Natural killer cell (primary cell): ENCODE measurements around the gene REEP1. TPM values are rescaled to one million over a fixed set of nuclear protein-coding genes. Genes with fewer than 3 reads are reported as not detected.

Source experiments
- ATAC-seq, 3 donors: fragments of 150-1000 bp in 2 of 3; fragments of 200-7000 bp in 1 of 3; cut with Tn5 transposase; 1 replicate in 1 of 3; 2 replicates in 2 of 3; pipeline ENCODE4 v1.10.0; 2021; ENCODE audit warnings: mild to moderate bottlenecking in 2 of 3, moderate library complexity in 2 of 3
- DNase-seq, 2 donors: peaks; one replicate each; pipeline versions ENCODE4 v3.0.0 to v3.0.0-alpha.2; 2013 to 2021; ENCODE audit warnings: mixed read lengths in 1 of 2
- H3K27ac ChIP-seq: one replicate; pipeline ENCODE4 v1.5.1; 2013; ENCODE audit warnings: mild to moderate bottlenecking, low read length
- H3K27me3 ChIP-seq: one replicate; pipeline ENCODE4 v1.6.1; 2013; ENCODE audit warnings: low read length; ENCODE audit not compliant: control insufficient read depth, insufficient read depth
- H3K36me3 ChIP-seq: one replicate; pipeline ENCODE4 v1.6.1; 2013; ENCODE audit warnings: low read length; ENCODE audit not compliant: control insufficient read depth, insufficient read depth
- H3K4me1 ChIP-seq: one replicate; pipeline ENCODE4 v1.6.1; 2013; ENCODE audit warnings: low read length; ENCODE audit not compliant: control insufficient read depth, insufficient read depth
- H3K4me3 ChIP-seq: one replicate; pipeline ENCODE4 v1.5.1; 2013; ENCODE audit warnings: low read length
- H3K9me3 ChIP-seq: one replicate; pipeline ENCODE4 v1.6.1; 2013; ENCODE audit warnings: low read length; ENCODE audit not compliant: control insufficient read depth, insufficient read depth
- H3K27ac Mint-ChIP-seq, 2 donors: one replicate each; pipeline ENCODE4 v1.8.0; 2022; ENCODE audit warnings: mild to moderate bottlenecking in 2 of 2, mixed read lengths in 2 of 2, moderate library complexity in 1 of 2
- H3K27me3 Mint-ChIP-seq, 2 donors: one replicate each; pipeline ENCODE4 v1.8.0; 2022; ENCODE audit warnings: low read depth in 2 of 2, mixed read lengths in 2 of 2
- H3K36me3 Mint-ChIP-seq: one replicate; pipeline ENCODE4 v1.8.0; 2022; ENCODE audit warnings: mixed read lengths
- H3K4me1 Mint-ChIP-seq, 2 donors: one replicate each; pipeline ENCODE4 v1.8.0; 2022; ENCODE audit warnings: mixed read lengths in 2 of 2
- H3K4me3 Mint-ChIP-seq: one replicate; pipeline ENCODE4 v1.8.0; 2022; ENCODE audit warnings: mild to moderate bottlenecking, moderate library complexity, mixed read lengths
- H3K9me3 Mint-ChIP-seq, 2 donors: one replicate each; pipeline ENCODE4 v1.8.0; 2022; ENCODE audit warnings: mixed read lengths in 2 of 2
- CTCF ChIP-seq: fragments of 200-600 bp; IDR thresholded peaks from one replicate; pipeline ENCODE4 v1.8.0; 2022; ENCODE audit warnings: antibody characterized with exemption
- WGBS: methylation state at CpG from one replicate; pipeline ENCODE4 v1.1.7; 2013; ENCODE audit warnings: missing lambda C conversion rate; ENCODE audit not compliant: insufficient coverage; 5-methylcytosine and 5-hydroxymethylcytosine counted together
- intact Hi-C: fragments of 100-400 bp; cut with micrococcal nuclease; formaldehyde crosslinking; loops from one replicate; pipeline ENCODE4 v1.14.2; 2022
- total RNA-seq, 4 donors: library from RNA; stranded (reverse); fragments of 120-200 nt in 1 of 4; gene quantifications; one replicate each; pipeline versions ENCODE4 v1.2.3 to v1.2.4, GENCODE V29; 2013 to 2022

Gene REEP1
- total RNA-seq, 3 donors from 2014 or later (not counting 1 experiment from before 2014, with no cell fraction given), result 0.10 TPM; not detected in 2

GRCh38 chr2:86308356-86308755 lies 29.1 kb downstream of the REEP1 start:
- Histone ChIP-seq H3K27ac (no peak overlapping the region), H3K4me1 (no peaks in the 10 kb centered on the region), H3K9me3 (no peaks in the 10 kb centered on the region), H3K4me3 (no peak overlapping the region), H3K36me3 (no peaks in the 10 kb centered on the region), H3K27me3 (no peaks in the 10 kb centered on the region)
- WGBS, result 95% methylated on average over 8 of the region's 8 CpGs
- Mint-ChIP-seq H3K27ac (no peak overlapping the region), H3K27me3 (peaks cover 22 to 29% of the 10 kb centered on the region in 2 donors), H3K36me3 (no peaks in the 10 kb centered on the region), H3K4me1 (no peaks in the 10 kb centered on the region), H3K4me3 (no peak overlapping the region), H3K9me3 (no peaks in the 10 kb centered on the region)
- ATAC-seq (no peak), DNase-seq (no peak)
- no peak for TF ChIP-seq CTCF
- intact Hi-C loops, result no loop called here

GRCh38 chr2:86307431-86307830 lies 30.0 kb downstream of the REEP1 start:
- no peak overlapping the region for H3K4me3 Mint-ChIP-seq
- H3K27ac Mint-ChIP-seq, result no peak overlapping the region

GRCh38 chr2:86305915-86306254 lies 31.5 kb downstream of the REEP1 start:
- Histone ChIP-seq H3K4me1 (no peaks in the 10 kb centered on the region), H3K9me3 (no peaks in the 10 kb centered on the region), H3K36me3 (no peaks in the 10 kb centered on the region), H3K27me3 (no peaks in the 10 kb centered on the region), H3K27ac (no peak overlapping the region), H3K4me3 (no peak overlapping the region)
- H3K27ac Mint-ChIP-seq, result no peak overlapping the region
- no peaks in the 10 kb centered on the region for H3K36me3 Mint-ChIP-seq
- 90% methylated on average over 4 of the region's 5 CpGs for WGBS
- ATAC-seq, result no peak
- no peaks in the 10 kb centered on the region for H3K4me1 Mint-ChIP-seq
- DNase-seq, result no peak
- intact Hi-C loops, result no loop called here
- no peaks in the 10 kb centered on the region for H3K9me3 Mint-ChIP-seq
- TF ChIP-seq CTCF, result no peak
- H3K4me3 Mint-ChIP-seq, result no peak overlapping the region
- H3K27me3 Mint-ChIP-seq, result peaks cover 23 to 46% of the 10 kb centered on the region in 2 donors

More at GRCh38 chr2:86307431-86307830, 30.0 kb downstream of the REEP1 start:
- H3K27ac ChIP-seq, result no peak overlapping the region
- H3K36me3 ChIP-seq, result no peaks in the 10 kb centered on the region
- H3K27me3 ChIP-seq, result no peaks in the 10 kb centered on the region
- H3K4me3 ChIP-seq, result no peak overlapping the region
- no peaks in the 10 kb centered on the region for H3K36me3 Mint-ChIP-seq
- TF ChIP-seq CTCF, result no peak
- DNase-seq, result no peak
- intact Hi-C loops, result no loop called here
- H3K9me3 Mint-ChIP-seq, result no peaks in the 10 kb centered on the region
- 90% methylated on average over 3 of the region's 7 CpGs for WGBS
- H3K4me1 Mint-ChIP-seq, result no peaks in the 10 kb centered on the region
- H3K27me3 Mint-ChIP-seq, result peaks cover 22 to 32% of the 10 kb centered on the region in 2 donors
- H3K4me1 ChIP-seq, result no peaks in the 10 kb centered on the region
- ATAC-seq, result no peak
- no peaks in the 10 kb centered on the region for H3K9me3 ChIP-seq

- intact Hi-C loops, result no loop called here
- no peak for TF ChIP-seq CTCF
- DNase-seq (no peak), ATAC-seq (no peak)
- Histone ChIP-seq H3K9me3 (no peaks in the 10 kb centered on the region), H3K27ac (no peak overlapping the region), H3K4me1 (no peaks in the 10 kb centered on the region), H3K36me3 (no peaks in the 10 kb centered on the region), H3K4me3 (no peak overlapping the region), H3K27me3 (no peaks in the 10 kb centered on the region)
- Mint-ChIP-seq H3K4me1 (no peaks in the 10 kb centered on the region), H3K9me3 (no peaks in the 10 kb centered on the region), H3K4me3 (no peak overlapping the region), H3K36me3 (no peaks in the 10 kb centered on the region), H3K27me3 (peaks cover 20 to 50% of the 10 kb centered on the region in 2 donors), H3K27ac (no peak overlapping the region)
- 78% methylated on average over 5 of the region's 5 CpGs for WGBS
These were observed 32.1 kb downstream of the REEP1 start for GRCh38 chr2:86305195-86305914.
